ENCODE data around the gene JUP. TPM values are rescaled to one million over a fixed set of nuclear protein-coding genes. Genes with fewer than 3 reads are reported as not detected.

JUP gene
- total and polyA plus RNA-seq, 2 of the 13 experiments (the other 11 are each of a cell fraction or from before 2014, with no cell fraction given): 12.1 to 20.6 TPM

- TF ChIP-seq ZNF546 (CRISPR knock-in tag; conservative IDR thresholded peaks at IDR 0.05): 0 out of 2 replicates have a peak, but pooled peaks have one; percentile 51
- TF ChIP-seq FOXJ3 (CRISPR knock-in tag; IDR thresholded peaks at IDR 0.05; ENCODE audit: borderline replicate concordance): no peak; the same call in 1 of the 2 replicates
- TF ChIP-seq RXRA (CRISPR knock-in tag; IDR thresholded peaks at IDR 0.05): peak; percentile 52
- TF ChIP-seq CBX5 (CRISPR knock-in tag; IDR thresholded peaks at IDR 0.05; ENCODE audit: borderline replicate concordance): peak; percentile 58; the same call in 1 of the 2 replicates
- peak; percentile 42 for TF ChIP-seq SALL2 (CRISPR knock-in tag; IDR thresholded peaks at IDR 0.05)
- no peak for TF ChIP-seq ZNF570 (CRISPR knock-in tag; IDR thresholded peaks at IDR 0.05; ENCODE audit: borderline replicate concordance)
- TF ChIP-seq, protein P1, sequence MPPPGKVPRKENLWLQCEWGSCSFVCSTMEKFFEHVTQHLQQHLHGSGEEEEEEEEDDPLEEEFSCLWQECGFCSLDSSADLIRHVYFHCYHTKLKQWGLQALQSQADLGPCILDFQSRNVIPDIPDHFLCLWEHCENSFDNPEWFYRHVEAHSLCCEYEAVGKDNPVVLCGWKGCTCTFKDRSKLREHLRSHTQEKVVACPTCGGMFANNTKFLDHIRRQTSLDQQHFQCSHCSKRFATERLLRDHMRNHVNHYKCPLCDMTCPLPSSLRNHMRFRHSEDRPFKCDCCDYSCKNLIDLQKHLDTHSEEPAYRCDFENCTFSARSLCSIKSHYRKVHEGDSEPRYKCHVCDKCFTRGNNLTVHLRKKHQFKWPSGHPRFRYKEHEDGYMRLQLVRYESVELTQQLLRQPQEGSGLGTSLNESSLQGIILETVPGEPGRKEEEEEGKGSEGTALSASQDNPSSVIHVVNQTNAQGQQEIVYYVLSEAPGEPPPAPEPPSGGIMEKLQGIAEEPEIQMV (CRISPR knock-in tag; IDR thresholded peaks at IDR 0.05; ENCODE audit: low read depth): no peak
- TF ChIP-seq, protein P2, sequence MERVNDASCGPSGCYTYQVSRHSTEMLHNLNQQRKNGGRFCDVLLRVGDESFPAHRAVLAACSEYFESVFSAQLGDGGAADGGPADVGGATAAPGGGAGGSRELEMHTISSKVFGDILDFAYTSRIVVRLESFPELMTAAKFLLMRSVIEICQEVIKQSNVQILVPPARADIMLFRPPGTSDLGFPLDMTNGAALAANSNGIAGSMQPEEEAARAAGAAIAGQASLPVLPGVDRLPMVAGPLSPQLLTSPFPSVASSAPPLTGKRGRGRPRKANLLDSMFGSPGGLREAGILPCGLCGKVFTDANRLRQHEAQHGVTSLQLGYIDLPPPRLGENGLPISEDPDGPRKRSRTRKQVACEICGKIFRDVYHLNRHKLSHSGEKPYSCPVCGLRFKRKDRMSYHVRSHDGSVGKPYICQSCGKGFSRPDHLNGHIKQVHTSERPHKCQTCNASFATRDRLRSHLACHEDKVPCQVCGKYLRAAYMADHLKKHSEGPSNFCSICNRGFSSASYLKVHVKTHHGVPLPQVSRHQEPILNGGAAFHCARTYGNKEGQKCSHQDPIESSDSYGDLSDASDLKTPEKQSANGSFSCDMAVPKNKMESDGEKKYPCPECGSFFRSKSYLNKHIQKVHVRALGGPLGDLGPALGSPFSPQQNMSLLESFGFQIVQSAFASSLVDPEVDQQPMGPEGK (CRISPR knock-in tag; IDR thresholded peaks at IDR 0.05): peak; percentile 61
- TF ChIP-seq RBFOX2 (IDR thresholded peaks at IDR 0.05; ENCODE audit: low read depth, low read length): 0 out of 2 replicates have a peak, but pooled peaks have one; percentile 37
- TF ChIP-seq ATAD3A (CRISPR knock-in tag; IDR thresholded peaks at IDR 0.05): no peak; the same call in 1 of the 2 replicates
- 0 out of 2 replicates have a peak, but pooled peaks have one; percentile 11 for TF ChIP-seq BORCS8-MEF2B (CRISPR knock-in tag; IDR thresholded peaks at IDR 0.05)
- TF ChIP-seq ZNF407 (CRISPR knock-in tag; IDR thresholded peaks at IDR 0.05; ENCODE audit: not compliant biosample characterization): peak; percentile 44
- TF ChIP-seq GLI4 (CRISPR knock-in tag; IDR thresholded peaks at IDR 0.05; ENCODE audit: borderline replicate concordance): no peak
- no peak for TF ChIP-seq NR2F2 (IDR thresholded peaks at IDR 0.05; ENCODE audit: borderline replicate concordance, low read depth)
These were observed 6.6 kb upstream of the JUP start (continued) for GRCh38 chr17:41792845-41793783.
